Naive B cell (primary cell): ENCODE results near the gene SELENOO. TPM values are rescaled to one million over a fixed set of nuclear protein-coding genes. Genes with fewer than 3 reads are reported as not detected.

Source experiments
- ATAC-seq, 2 donors: fragments of 150-1000 bp; cut with Tn5 transposase; 2 replicates each; pipeline ENCODE4 v1.10.0; 2021; ENCODE audit warnings: low read depth in 2 of 2, mild to moderate bottlenecking in 2 of 2, moderate library complexity in 2 of 2
- DNase-seq: peaks from one replicate; pipeline ENCODE4 v3.0.0; 2022
- H3K27ac Mint-ChIP-seq, 6 donors: one replicate each; pipeline ENCODE4 v1.8.0; 2020 to 2022; ENCODE audit warnings: mild to moderate bottlenecking in 6 of 6, mixed read lengths in 6 of 6, moderate library complexity in 5 of 6, inconsistent platforms in 2 of 6
- H3K27me3 Mint-ChIP-seq, 3 donors: one replicate each; pipeline ENCODE4 v1.8.0; 2021 to 2022; ENCODE audit warnings: mixed read lengths in 3 of 3, mild to moderate bottlenecking in 1 of 3
- H3K36me3 Mint-ChIP-seq, 2 donors: one replicate each; pipeline ENCODE4 v1.8.0; 2020 to 2022; ENCODE audit warnings: mixed read lengths in 2 of 2, inconsistent platforms in 1 of 2, mild to moderate bottlenecking in 1 of 2
- H3K4me1 Mint-ChIP-seq, 3 donors: one replicate each; pipeline ENCODE4 v1.8.0; 2020 to 2022; ENCODE audit warnings: mixed read lengths in 3 of 3, inconsistent platforms in 1 of 3, mild to moderate bottlenecking in 1 of 3, moderate library complexity in 1 of 3
- H3K4me3 Mint-ChIP-seq, 8 donors: one replicate each; pipeline ENCODE4 v1.8.0; 2020 to 2022; ENCODE audit warnings: mild to moderate bottlenecking in 8 of 8, mixed read lengths in 8 of 8, moderate library complexity in 8 of 8, inconsistent platforms in 2 of 8
- H3K9me3 Mint-ChIP-seq, 7 donors: one replicate each; pipeline ENCODE4 v1.8.0; 2020 to 2022; ENCODE audit warnings: mixed read lengths in 7 of 7, mild to moderate bottlenecking in 5 of 7, inconsistent platforms in 2 of 7, moderate library complexity in 1 of 7
- polyA plus RNA-seq, 6 donors: library from polyadenylated mRNA; unstranded; fragments of 300-500 nt; fragmentation: Illumina TruSeq; gene quantifications; one replicate each; pipeline ENCODE4 v1.2.3, GENCODE V29; 2021; ENCODE audit warnings: low read depth in 6 of 6

Gene SELENOO
- polyA plus RNA-seq, 6 donors from 2014 or later, result 2.9 to 6.8 (median 5.2) TPM

DNA sequence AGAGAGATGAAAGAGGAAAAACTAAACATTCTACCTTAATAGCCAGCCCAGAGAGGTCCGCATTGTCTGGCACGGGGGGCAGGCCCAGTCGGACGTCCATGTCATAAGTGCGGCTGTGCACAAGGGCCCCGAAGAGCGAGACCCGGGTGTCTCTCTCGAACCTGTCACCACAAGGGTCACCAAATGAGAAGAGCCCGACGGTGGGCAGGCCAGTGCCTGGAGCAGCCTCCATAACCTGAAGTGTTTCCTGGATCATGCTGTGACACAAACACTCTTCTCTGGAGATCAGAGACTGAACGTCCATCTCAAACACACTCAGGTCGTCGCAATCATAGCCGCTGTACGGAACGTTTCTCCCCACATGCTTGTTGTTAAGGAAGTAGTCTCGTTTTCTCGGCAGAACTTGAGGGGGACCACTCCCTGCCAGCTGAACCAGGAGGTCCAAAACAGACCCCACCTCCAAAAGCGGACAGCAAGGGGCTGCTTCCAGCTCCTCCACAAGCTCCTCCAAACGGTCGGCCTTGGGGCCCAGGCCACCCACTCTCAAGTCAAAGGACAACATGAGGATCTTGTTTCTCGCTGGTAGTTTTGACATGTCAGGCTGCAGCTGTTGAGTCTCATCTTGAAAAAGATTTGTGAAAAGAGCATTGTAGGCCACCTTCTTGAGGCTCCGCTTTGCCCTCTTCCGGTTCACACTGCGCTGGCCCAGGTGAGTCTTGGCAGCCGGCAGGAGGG is 43.0 kb downstream of the SELENOO start:
- no peaks in the 10 kb centered on the region for H3K27me3 Mint-ChIP-seq
- DNase-seq, result no peak
- ATAC-seq, result no peak

DNA sequence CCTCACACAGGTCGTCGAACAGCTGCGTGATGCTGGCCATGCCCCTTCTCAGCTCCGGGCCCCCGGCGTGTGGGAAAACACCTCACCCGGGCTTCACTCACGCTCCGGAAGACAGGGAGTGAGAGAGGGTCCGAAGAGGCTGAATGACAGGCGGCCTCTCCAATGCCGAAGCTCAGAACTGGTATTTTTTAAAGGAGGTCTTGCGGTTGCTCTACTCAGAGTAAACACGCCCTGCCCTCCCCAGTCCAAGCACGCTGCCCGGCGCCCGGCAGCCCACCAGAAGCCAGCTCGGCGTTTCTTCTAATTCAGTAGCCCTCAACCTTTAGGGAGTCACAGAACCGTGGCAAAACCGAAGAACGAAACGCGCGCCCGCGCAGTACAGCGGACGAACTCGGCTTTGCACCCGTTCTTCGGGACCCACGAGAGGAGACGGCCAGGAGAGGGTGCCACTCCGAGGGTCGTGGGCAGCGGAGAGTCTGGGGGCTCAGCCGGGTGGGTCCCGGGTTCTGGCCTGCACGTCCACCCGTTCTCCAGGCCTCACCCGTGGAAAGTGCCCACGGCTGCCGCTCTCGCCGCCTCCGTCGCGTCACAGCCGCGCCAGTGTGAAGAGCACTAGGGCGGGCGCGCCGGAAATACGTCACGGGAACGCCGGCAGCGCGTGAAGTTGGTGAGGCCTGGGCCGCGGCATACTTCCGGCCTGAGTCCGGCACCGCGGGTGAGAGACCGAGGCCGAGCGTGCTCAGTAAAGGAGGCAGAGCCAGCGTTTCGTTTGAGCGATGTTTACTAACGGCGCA is 43.8 kb downstream of the SELENOO start, which contains the start of gene TUBGCP6:
TUBGCP6 (minus strand) TSS at position 604 of the 794 bp plus-strand sequence; CDS start at position 40, 564 bp downstream.
- peak within 1 kb of the TSS; percentile 84 to 100 (median 99) for H3K4me3 Mint-ChIP-seq
- H3K27ac Mint-ChIP-seq, result peak within 1 kb of the TSS; percentile 95 to 100 (median 100)
- peak; percentile 81 to 84 for ATAC-seq
- peaks cover 0 to 7% of the 10 kb centered on the region in 2 donors for H3K36me3 Mint-ChIP-seq
- no peaks in the 10 kb centered on the region for H3K27me3 Mint-ChIP-seq
- peak; percentile 93 for DNase-seq
- H3K9me3 Mint-ChIP-seq, result no peaks in the 10 kb centered on the region
- peaks cover 25 to 60% (median 46%) of the 10 kb centered on the region in 3 donors for H3K4me1 Mint-ChIP-seq

More for the DNA sequence above, 43.0 kb downstream of the SELENOO start:
- H3K4me3 Mint-ChIP-seq, result peak overlapping the region; percentile 84 to 100 (median 99)
- peak overlapping the region; percentile 95 to 100 (median 100) for H3K27ac Mint-ChIP-seq
- H3K9me3 Mint-ChIP-seq, result no peaks in the 10 kb centered on the region
- H3K4me1 Mint-ChIP-seq, result peaks cover 25 to 60% (median 46%) of the 10 kb centered on the region in 3 donors
- peaks cover 0 to 7% of the 10 kb centered on the region in 2 donors for H3K36me3 Mint-ChIP-seq

DNA sequence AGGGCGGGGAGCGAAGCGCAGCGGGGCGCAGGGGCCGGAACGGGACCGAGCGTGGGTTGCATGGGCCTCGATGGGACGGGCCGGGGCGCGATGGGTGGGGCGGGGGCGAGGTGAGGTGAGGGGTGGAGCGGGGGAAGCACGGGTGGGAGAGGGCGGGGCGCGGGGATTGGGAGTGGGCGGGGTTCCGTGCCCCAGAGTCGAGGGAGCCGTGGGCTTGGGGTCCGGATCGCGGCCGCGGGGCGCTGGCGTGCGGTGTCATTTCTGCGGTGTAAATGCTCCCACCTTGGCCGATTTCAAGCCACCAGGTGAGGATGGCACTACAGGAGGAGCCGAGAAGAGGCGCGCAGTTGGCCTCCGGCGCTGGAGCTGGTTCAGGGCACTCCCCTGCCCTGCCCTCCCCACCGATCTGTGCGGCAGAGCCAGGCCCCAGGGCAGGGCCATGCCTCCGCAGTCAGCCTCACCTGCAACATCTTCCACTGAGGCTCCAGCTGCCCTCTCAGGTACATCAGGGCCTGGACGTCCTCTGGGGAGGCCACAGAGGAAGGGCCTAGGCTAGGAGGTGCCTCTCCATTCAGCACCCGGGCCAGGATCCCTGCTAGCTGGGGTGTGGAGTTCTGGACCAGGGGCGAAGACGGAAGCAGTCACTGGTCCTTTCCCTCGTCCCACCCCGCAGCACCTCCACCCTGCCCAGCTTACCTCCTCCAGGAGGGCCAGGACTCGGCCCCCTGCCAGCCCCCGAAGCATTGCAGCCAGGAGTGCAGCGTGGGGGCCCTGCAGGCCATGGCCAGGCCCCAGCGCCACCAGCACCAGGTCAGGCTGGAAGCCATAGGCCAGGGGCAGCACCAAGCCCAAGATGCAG is 44.6 kb downstream of the SELENOO start:
- H3K36me3 Mint-ChIP-seq, result peaks cover 0 to 7% of the 10 kb centered on the region in 2 donors
- no peaks in the 10 kb centered on the region for H3K9me3 Mint-ChIP-seq
- DNase-seq (no peak), ATAC-seq (peak in 1 of 2 donors; percentile 40)
- H3K27ac Mint-ChIP-seq, result peak overlapping the region; percentile 95 to 100 (median 100)
- H3K4me1 Mint-ChIP-seq, result peaks cover 25 to 58% (median 51%) of the 10 kb centered on the region in 3 donors
- peak overlapping the region; percentile 84 to 100 (median 99) for H3K4me3 Mint-ChIP-seq
- H3K27me3 Mint-ChIP-seq, result no peaks in the 10 kb centered on the region

DNA sequence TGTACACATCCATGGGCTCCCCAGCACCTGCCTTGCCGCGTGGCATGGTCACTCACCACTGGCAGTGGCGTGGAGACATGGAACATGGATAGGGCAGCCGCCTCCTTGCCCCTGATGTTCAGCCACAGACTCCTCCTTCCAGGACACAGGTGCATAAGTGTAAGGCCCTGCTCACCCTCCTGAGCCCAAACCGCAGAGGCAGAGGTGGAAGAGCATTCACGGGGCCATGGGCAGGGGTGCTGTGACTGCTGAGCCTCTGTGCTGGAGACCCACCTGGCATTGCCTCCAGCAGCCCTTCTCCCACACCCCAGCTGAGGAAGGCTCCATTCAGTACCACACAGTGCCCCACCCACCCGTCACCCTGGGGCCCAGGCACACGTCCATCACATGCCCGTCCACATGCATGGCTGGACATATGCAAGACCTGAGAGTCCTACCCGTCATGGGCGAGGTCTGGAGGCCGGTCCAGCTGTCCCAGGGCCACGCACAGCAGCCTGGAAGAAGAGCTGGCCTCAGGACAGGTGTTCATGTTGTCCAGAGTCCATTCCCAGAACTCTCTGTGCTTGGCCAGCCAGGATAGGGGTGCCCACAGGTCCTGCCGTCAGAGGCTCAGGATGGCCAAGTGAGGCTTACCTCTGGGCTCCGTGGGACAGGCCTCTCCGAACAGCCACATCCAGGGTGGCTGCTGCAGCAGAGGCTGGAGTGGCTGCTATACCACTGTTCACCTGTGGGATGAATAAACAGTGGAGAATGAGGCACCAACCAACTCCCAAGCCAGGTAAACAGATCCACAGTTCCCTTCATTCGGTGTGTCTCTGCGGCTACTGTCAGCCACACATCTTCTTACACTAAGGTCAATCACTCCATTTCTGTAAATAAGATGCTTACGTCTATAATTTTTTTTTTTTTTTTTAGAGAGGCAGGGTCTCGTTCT is 45.7 kb downstream of the SELENOO start:
- peak overlapping the region in 4 of 6 donors; percentile 68 to 100 (median 86) for H3K27ac Mint-ChIP-seq
- ATAC-seq, result no peak

DNA sequence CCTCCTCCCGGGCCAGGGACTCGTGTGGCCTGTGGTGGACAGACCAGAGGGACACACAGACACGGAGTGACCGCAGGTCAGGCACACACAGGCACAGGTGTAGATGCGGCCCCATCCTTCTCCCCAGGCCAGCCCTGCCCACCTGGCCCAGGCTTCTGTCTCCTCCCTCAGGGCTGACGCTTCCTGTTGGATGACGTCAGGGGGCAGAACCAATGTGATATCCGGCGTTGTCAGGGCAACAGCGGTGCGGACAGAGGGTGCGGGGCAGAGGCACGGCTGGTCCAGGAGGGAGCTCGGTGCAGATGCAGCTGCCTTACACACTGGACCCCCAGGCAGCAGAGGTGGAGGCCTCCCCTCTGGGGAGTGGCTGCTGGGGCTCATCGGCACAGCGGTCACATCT is 46.9 kb downstream of the SELENOO start:
- Mint-ChIP-seq H3K27me3 (no peaks in the 10 kb centered on the region), H3K27ac (peak overlapping the region in 4 of 6 donors; percentile 75 to 92 (median 83)), H3K36me3 (peaks cover 0 to 7% of the 10 kb centered on the region in 2 donors), H3K9me3 (no peaks in the 10 kb centered on the region), H3K4me1 (peaks cover 20 to 36% (median 36%) of the 10 kb centered on the region in 3 donors), H3K4me3 (peak overlapping the region in 3 of 8 donors; percentile 35 to 81 (median 36))
- no peak for DNase-seq
- no peak for ATAC-seq

More for the DNA sequence above, 45.7 kb downstream of the SELENOO start:
- Mint-ChIP-seq H3K9me3 (no peaks in the 10 kb centered on the region), H3K36me3 (peaks cover 0 to 7% of the 10 kb centered on the region in 2 donors), H3K27me3 (no peaks in the 10 kb centered on the region), H3K4me1 (peaks cover 18 to 47% (median 43%) of the 10 kb centered on the region in 3 donors), H3K4me3 (peak overlapping the region; percentile 45 to 100 (median 76))
- DNase-seq, result no peak

DNA sequence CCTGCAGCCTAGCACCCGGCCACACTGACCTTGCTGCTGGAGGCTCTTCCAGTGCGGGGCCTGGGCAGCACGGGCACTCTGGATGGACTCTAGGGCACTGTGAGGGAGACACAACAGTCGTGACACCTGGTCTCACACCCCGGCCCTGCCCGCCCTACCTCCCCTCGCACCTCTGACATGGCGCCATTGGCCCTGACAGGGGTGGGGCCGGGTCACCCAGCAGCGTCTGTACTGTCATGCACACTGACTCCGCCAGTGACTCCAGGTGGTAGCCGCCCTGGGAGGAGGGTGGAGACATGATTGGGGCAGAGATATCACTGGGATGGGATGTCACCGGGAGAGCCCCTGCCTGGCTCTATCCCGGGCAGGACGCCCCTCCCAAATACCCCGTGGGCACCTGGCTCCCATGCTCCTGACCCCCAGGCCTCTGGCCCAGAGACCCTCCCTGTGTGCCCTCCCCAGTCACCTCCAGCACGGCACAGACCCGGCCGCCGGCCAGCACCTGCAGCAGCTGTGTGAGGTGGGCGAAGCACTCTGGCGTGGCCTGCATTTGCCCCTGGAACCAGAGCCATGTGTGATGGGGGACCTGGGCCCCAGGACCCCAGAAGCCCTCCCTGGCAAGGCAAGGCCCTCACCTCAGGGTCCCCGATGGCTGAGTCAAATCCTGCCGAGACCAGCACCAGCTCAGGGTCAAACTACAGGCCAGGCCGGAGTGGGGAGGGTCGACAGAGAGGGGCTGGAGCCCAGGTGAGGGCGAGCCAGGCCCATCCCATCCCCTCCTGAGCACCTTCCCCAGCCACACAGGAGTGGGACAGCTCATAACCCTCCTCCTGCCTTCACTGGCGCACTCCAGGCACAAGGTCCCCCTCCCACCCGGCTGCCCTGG is 47.6 kb downstream of the SELENOO start:
- Mint-ChIP-seq H3K27me3 (no peaks in the 10 kb centered on the region), H3K27ac (peak overlapping the region in 2 of 6 donors; percentile 88 to 92), H3K4me1 (peaks cover 20 to 30% (median 29%) of the 10 kb centered on the region in 3 donors), H3K36me3 (peaks cover 0 to 7% of the 10 kb centered on the region in 2 donors), H3K9me3 (no peaks in the 10 kb centered on the region), H3K4me3 (peak overlapping the region in 4 of 8 donors; percentile 9 to 81 (median 35))
- ATAC-seq (no peak), DNase-seq (no peak)

DNA sequence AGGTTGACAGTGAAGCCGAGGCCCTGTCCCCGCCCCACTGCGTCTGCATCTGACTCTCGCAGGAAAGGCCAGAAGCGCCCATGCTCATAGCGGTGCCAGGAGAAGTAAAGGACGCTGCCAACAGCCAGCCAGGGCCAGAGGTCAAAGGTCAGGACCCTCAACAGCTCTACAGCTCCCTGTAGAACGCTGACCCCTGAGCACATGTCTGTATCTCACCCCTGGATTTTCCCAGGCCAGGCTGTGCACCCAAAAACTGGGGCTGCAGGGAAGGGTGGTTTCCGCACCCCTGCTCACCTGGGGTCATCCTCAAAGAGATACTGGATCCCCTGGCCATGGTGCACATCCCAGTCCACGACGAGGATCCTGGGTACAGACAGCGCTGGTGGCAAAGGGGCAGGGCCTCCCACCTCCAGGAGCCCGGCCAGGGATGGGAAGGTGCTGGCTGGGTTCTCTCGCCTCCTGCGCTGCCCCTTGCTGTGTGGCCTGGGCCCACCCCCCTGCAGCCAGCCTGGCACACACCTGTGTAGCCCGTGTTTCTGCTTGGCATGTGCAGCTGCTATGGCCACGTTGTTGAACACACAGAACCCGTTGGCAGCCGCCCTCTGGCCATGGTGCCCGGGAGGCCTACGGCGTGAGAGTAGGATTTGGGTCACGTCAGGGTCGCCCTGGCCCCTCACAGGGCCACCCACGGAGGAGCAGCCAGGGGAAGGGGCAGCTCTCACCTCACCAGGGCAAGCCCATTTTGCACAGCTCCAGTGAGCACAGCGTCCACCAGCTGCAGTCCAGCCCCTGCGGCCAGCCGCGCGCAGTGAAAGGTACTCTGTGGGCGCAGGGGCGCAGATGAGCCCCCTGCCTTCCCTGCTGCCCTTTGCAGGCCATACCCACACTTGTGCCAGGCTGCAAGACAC is 48.8 kb downstream of the SELENOO start:
- Mint-ChIP-seq H3K4me1 (peaks cover 12 to 19% (median 18%) of the 10 kb centered on the region in 3 donors), H3K4me3 (peak overlapping the region in 7 of 8 donors; percentile 45 to 81 (median 73)), H3K36me3 (peaks cover 0 to 7% of the 10 kb centered on the region in 2 donors), H3K9me3 (no peaks in the 10 kb centered on the region), H3K27me3 (no peaks in the 10 kb centered on the region), H3K27ac (no peak overlapping the region)
- DNase-seq, result no peak
- no peak for ATAC-seq

DNA sequence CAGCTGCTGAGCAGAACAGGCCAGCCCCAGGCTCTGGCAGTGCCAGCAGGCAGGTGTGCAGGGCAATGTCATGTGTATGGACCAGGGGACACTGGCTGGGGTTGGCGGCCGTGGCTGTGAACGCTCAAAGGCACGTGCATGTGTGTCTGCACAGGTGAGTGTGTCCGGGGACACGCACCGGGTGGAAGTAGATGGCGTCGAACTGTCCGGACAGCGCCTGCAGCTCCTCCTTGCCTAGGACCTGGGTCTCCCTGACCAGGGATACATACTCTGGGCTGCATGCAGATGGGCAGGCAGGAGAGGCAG is 49.4 kb downstream of the SELENOO start:
- H3K4me3 Mint-ChIP-seq, result peak overlapping the region; percentile 63 to 81 (median 72)
- H3K9me3 Mint-ChIP-seq, result no peaks in the 10 kb centered on the region
- no peak for ATAC-seq
- peaks cover 7 to 15% (median 13%) of the 10 kb centered on the region in 3 donors for H3K4me1 Mint-ChIP-seq
- no peaks in the 10 kb centered on the region for H3K27me3 Mint-ChIP-seq
- H3K27ac Mint-ChIP-seq, result peak overlapping the region in 1 of 6 donors; percentile 57
- H3K36me3 Mint-ChIP-seq, result peaks cover 0 to 1% of the 10 kb centered on the region in 2 donors
- DNase-seq, result no peak

DNA sequence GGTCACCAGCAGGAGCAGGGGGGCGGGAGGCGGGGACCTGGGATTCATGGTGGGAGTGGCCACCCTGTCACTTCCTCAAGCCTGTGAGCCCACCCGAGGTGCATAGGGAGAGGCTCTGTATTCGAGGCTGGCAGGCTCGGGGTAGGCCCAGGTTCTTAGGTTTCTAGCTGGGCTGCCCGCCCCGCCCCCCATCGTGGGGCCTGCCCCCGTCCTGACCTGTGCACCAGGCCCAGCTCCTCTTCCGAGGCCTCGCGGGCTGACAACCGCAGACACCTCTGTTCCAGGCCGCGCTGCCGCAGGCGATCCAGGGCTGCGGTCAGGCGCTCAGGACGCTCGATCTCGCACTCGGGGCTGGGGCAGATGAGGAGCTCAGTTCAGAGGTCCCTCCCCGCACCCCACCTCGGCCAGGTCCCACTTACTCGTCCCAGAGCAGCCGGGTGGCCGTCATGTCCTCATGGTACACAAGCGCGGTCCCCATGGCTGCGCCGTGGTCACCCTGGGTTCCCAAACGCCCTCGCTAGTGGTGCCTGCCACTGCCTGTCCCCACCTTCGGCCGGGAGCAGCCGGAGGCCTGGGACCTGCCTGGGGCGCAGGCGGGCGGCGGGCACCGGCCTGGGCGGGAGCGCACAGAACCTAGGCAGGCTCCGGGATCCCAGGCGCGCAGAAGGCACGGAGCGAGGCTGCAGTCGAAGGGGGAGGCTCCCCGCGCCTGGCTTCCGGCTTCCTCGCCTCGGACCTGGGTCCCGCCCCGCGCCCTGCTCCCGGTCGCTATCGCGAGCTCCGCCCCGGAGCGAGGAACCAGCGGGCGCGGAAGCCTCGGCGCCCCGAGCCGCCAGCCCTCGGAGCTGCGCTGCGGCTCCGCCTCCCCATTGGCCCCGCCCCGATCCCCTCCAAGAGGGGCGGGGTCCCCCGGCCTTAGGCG is 50.0 kb downstream of the SELENOO start, which contains the start of gene HDAC10:
HDAC10 (minus strand) TSS at position 711 of the 922 bp plus-strand sequence; CDS start at position 478, 233 bp downstream.
- H3K9me3 Mint-ChIP-seq, result no peaks in the 10 kb centered on the region
- peak within 1 kb of the TSS in 5 of 6 donors; percentile 13 to 83 (median 69) for H3K27ac Mint-ChIP-seq
- peaks cover 7 to 15% (median 12%) of the 10 kb centered on the region in 3 donors for H3K4me1 Mint-ChIP-seq
- H3K27me3 Mint-ChIP-seq, result no peaks in the 10 kb centered on the region
- H3K4me3 Mint-ChIP-seq, result peak within 1 kb of the TSS; percentile 68 to 87 (median 80)
- DNase-seq (peak; percentile 71), ATAC-seq (peak; percentile 63 to 70)
- H3K36me3 Mint-ChIP-seq, result no peaks in the 10 kb centered on the region
